NCI-H345 treated with DMSO at 0.1 percent for 48 hours (cell line): ENCODE measurements around the gene USP11.
A peak's percentile ranks its signal among the peaks of the same experiment; 100 is the strongest.

Experiments
- DNase-seq: peaks from one replicate; lab custom pipeline; 2025; ENCODE audit not compliant: unreplicated experiment; lab: John Stamatoyannopoulos, UW

The USP11 gene

DNA sequence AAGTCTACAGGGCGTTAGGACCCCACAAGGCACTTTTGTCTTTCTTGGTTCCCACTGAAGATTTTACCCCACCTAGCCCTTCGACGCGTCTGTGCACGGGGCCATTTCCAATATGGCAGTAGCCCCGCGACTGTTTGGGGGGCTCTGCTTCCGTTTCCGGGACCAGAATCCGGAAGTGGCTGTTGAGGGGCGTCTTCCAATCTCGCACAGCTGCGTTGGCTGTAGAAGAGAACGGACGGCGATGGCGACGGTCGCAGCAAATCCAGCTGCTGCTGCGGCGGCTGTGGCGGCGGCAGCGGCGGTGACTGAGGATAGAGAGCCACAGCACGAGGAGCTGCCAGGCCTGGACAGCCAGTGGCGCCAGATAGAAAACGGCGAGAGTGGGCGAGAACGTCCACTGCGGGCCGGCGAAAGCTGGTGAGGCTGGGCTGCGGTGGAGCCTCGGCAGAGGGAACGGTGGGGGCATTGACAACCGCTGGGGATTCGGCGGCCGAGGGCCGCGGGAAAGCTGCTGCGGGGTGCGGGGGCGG, at the start of gene USP11:
Gene USP11, plus strand, starts transcription at position 207 of the 530 bp plus-strand sequence. Its CDS starts 35 bp downstream, at position 242.
- DNase-seq, result peak; percentile 19

DNA sequence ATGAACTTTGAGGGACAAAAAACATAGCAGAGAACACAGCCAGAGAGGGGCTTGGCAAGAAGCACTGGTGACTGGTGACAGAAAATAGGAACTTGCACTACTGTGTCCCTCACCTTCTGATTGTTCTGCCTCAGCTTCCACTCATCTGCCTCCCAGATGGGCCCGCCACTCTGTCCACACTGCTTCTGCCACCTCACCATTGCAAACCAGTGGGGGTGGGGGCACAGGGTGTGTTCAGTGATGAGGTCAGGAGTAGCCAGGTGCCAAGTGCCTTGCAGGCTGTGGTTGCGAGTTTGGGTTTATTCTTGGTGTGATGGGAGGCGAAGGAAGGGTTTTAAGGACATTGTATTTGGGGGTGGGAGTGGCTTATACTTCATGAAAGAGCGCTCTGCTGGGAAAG, 48.3 kb upstream of the USP11 start:
- no peak for DNase-seq

DNA sequence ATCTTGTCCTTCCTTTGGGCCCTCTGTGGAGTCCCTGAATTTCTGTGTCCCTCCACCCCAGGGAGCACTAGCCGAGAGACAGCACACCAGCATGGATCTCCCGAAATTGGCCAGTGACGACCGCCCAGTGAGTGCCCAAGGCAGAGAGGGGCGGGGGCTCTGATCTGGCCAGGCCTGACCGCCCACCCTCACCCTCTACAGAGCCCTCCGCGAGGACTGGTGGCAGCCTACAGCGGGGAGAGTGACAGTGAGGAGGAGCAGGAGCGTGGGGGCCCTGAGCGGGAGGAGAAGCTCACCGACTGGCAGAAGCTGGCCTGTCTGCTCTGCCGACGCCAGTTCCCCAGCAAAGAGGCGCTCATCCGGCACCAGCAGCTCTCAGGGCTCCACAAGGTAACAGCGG, 47.6 kb upstream of the USP11 start:
- DNase-seq, result no peak

DNA sequence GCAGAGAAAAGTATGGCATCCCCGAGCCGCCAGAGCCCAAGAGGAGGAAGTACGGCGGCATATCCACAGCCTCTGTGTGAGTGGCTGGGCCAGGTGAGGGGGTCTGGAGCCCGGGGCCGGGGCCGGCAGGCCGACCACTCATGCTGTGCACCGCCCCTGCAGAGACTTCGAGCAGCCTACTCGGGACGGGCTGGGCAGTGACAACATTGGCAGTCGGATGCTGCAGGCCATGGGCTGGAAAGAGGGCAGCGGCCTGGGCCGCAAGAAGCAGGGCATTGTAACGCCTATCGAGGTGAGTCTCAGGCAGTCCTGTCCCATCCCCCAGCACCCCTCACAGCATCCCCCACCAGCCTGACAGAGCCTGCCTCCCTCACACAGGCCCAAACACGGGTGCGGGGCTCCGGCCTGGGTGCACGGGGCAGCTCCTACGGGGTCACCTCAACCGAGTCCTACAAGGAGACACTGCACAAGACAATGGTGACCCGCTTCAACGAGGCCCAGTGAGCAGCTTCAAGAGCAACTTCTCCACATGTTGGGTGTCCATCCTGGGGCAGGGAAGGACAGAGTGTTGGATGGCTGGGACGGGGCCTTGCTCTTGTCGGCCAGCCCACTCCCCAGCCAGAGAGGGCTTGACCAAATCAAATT, 46.6 kb upstream of the USP11 start:
- no peak for DNase-seq

DNA sequence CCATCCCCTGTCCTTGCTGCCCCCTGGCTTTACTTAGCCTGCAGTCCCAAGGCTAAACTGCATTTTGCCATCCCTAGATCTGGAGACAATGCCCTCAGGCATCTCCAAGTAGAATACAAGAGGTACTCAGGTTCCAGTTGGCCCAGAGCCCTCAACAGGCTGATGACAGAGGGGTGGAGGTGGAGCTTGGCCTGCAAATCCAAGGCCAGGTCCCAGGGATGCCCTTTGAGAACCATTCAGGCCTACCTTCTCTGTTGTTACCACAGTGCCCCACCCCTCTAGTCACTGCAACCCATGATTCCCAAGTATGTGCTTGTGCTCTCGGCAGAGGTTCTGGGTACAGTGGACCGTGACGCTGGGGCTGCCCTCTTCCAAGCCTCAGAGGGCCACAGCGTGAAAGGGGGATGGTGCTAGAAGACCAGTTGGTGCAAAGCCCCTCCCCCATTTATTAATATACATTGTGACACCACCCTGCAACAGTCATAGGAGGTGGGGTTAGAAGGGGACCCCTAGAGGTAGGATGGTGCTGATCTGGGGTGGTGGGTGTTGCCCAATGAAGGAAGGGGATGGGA, 45.6 kb upstream of the USP11 start:
- no peak for DNase-seq

DNA sequence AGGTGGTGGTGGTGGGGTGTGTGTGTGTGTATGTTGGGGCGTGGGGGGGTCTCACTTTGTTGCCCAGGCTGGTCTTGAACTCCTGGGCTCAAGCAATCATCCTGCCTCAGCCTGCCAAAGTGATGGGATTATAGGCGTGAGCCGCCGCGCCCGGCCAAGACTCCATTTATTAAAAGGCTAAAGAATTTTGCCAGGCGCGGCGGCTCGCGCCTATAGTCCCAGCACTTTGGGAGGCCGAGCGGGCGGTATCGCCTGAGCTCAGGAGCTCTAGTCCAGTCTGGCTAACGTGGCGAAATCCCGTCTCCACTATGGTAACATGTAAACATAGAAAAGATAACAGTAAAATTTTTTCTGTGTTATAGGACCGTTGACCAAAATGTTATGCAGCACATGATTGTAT, 42.9 kb upstream of the USP11 start:
- no peak for DNase-seq

DNA sequence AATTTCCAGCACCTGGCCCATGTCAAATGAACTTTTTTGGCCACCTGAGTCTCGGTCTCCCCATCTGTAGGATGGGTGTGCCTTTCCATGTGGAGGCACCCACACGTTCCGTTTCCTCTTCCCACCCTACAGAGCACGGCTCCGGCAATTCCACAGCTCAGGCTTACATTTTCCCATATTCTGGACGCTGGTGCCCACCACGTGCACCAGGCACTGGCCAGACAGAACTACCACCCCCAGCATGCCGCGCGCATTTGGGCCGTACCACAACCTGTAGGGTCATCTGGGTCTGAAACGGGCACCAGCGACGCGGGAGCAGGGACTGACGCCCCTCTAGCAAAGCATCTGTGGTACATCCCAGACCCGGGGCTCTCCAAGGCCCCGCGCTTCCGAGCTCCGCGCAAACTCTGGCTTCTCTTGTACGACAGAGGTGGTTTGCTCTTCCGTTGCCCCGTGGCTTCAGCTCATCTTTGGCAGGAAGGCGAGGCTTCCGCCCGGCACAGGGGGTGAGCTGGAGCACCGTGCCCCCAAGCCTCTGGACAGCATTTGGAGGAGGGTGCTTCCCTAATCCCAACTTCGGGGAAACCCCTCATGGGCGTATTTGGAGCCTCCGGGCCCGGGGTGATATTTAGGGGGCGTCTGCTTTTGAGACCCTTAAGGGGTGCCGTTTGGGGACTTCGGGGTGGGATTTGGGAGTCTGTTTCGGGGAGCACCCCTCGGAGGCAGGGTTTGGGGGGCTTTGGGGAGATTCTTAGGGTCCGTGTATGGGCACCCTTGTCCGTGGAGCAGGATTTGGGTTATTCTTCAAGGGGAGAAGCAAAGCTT, 42.2 kb upstream of the USP11 start:
- DNase-seq, result peak; percentile 68

DNA sequence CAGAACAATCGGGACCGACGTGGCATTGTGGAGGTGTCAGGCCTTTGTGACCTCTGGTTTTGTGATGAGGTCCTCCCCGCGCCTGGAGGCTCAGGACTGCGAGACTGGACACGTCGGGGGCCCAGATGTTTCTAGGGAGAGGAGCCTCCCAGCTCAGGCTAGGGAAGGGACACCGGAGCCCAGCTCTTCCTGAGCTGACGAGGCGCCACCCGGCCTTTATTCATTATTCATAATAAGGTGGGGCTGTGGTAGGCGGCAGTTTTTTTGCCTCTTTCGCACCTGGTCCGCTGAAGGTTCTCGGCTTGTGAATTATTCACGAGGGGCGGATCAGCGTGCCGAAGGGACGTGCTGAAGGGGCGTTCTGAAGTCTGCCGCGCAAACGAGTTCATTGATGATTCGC, 41.5 kb upstream of the USP11 start:
- peak; percentile 58 for DNase-seq

DNA sequence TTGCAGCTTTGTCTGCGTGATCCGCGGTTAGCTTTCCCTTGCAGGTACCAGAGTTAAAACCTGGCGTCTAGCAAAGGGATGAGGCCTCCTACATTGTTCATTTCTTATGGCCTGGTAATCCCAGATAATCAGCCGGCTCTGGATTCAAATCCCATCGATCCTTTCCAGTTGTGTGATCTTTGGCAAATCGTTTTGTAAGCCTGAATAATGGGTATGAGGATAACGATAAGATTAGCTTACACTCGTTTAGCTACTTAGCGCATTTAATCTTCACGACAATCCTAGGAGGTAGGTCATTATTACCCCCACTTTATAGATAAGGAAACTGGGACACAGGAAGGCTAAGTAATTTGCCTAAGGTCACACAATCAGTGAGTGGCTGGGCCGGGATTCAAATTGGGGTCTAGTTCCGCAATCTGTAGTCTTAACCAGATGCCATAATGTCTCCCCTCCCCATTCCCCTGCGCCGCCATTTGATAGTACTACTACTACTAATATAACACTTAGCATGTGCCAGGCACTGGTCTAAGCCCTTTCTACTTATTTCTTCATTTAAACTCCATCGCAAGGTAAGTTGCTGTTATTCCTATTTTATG, 40.9 kb upstream of the USP11 start:
- no peak for DNase-seq

DNA sequence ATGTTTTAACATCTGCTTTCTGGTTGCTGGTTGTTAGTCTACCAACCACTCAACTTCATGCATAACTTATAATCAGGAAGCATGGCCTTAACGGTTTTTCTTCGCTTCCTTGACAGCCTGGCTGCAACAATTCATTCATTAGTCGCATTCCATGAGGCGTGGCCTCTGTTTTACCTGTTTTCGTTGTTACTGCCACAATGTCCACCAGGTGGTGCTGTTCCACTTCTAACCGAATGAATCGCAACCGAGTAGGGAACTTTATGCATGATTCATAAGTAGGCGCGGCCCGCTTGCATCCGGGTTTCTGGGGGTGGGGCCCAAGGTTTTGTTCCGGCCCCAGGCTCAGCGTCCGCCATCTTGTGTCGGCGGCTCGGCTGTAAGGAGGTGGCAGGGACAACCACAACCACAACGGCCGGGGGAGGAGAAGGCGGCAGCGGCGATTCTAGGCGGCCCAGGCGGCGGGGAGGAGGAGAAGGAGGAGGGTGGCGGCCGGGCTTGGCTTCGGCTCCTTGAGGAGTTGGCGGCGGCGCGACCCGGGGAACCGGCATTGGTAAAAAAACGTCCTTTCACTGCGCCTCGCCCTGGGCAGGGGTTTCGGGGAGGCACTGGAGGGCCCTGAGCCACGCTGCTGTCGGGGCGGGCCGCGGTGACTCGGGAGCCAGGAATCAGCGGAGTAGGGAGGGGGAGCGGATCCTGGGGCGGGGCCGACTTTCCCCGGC, 39.2 kb upstream of the USP11 start, which contains the start of gene UBA1:
Gene UBA1, plus strand, starts transcription at position 355 of the 719 bp plus-strand sequence. CDS start 4,974 bp downstream, outside the sequence.
- DNase-seq, result peak; percentile 91

DNA sequence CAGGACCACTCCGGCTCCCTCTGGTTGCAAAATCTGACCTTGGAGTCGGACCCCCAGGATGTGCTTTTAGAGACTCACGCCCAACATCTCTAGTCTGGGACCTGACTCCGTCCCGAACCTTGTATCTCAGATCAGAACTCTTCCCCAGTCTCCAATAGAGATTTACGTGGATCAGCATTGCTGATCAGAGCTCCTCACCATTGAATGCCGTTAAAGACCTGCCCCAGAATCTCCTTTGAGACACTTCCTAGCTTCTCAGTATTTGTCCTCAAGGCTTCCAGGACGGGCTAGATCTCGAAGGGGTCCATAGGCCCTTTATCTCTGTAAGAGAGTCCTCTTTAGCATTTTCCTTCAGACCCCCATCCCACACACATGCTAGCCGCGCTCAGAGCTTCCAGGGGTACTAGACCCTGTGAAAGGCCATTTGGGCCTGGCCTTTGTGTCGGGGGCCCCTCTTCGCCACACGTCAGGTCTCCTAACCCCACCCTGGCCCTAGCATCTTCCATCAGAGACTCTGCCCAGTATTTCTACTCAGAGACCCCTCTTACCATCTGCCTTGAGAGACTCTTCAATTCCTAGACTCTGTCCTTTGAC, 38.5 kb upstream of the USP11 start:
- DNase-seq, result no peak

DNA sequence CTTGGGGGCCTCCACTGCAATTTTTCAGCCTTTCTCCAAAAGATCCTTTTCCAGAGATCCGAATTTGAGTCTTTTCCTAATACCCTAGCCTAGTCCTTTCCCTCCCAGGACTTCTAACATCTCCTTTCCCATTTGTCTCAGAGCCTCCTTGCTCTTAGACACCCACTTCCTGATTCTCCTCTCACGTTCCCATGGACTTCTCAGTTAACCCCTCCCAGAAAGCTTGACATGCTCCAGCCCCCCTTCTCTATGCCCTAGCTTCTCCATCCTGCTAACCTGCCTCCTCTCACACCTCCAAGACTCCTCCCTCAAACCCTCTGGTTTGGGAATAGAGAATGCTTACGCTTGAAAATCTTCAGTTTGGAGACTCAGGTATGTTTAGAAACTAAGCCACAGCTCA, 36.7 kb upstream of the USP11 start:
- no peak for DNase-seq

DNA sequence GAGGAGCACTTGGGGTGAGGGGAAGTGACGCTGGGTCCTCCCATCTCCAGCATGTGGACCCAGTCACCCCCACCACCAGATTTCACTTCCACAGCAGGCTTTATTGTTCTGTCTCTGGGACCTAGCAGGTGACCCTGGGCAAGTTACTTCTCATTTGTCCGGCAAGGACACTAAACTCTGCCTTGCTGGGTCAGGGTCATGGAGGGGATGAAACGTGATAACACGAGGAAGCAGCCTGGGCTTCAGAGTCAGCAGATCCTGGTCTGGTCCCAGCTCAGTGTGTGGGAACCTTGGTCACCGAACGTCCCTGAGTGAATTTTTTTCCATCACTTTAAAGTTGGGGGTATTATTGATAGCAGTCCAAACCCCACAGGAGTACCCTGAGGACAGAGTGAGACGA, 35.3 kb upstream of the USP11 start:
- DNase-seq, result no peak

DNA sequence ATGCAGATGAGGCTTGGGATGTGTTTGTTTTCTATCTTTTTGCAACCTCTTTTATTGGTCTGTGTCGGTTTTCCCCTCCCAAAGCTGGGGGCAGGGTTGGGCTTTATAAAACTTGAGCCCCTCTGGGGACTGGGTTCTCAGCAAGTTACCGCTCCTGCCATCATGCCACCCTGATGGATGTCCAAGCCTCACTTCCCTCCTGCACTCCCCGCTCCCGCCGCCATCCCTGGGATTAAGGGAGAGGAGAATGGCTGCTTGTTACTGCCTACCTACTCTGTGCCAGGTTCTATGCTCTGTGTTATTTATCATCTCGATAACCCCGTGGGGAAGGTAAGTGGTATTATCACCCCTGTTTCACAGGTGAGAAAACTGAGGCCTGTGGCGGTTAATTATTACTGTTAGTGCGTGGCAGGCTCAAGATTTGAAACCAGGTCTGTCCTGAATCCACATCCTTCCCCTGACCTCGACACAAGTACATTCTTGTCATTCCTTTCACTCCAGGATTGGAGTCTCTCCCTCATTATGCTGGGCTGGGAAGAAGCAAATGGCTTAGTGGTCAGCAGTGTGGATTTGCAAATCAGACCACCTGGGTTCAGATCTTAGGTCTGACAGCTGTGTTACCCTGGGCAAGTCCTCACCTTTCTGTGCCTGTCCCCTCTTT, 34.7 kb upstream of the USP11 start:
- DNase-seq, result no peak

DNA sequence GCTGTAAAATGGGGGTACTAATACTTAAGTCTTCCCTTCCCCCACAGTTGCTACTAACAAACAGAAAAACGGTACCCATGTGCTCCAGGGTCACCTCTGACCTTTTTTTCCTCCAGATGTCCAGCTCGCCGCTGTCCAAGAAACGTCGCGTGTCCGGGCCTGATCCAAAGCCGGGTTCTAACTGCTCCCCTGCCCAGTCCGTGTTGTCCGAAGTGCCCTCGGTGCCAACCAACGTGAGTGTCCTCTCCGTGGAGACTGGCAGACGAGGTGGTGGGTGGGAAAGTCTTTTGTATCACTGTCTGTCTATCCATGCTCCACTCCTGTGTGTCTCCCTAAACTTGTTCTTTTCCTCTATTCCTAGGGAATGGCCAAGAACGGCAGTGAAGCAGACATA, 34.1 kb upstream of the USP11 start:
- DNase-seq, result no peak

DNA sequence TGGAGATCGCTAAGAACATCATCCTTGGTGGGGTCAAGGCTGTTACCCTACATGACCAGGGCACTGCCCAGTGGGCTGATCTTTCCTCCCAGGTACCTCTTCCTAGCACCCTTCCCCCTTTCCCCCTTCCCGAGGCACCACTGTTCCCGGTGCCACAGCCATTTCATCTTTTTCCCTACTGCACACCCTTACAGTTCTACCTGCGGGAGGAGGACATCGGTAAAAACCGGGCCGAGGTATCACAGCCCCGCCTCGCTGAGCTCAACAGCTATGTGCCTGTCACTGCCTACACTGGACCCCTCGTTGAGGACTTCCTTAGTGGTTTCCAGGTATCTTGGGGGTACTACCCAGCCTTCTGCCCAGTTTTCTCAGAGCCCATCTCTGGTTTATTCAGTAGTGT, 33.5 kb upstream of the USP11 start:
- DNase-seq, result no peak

DNA sequence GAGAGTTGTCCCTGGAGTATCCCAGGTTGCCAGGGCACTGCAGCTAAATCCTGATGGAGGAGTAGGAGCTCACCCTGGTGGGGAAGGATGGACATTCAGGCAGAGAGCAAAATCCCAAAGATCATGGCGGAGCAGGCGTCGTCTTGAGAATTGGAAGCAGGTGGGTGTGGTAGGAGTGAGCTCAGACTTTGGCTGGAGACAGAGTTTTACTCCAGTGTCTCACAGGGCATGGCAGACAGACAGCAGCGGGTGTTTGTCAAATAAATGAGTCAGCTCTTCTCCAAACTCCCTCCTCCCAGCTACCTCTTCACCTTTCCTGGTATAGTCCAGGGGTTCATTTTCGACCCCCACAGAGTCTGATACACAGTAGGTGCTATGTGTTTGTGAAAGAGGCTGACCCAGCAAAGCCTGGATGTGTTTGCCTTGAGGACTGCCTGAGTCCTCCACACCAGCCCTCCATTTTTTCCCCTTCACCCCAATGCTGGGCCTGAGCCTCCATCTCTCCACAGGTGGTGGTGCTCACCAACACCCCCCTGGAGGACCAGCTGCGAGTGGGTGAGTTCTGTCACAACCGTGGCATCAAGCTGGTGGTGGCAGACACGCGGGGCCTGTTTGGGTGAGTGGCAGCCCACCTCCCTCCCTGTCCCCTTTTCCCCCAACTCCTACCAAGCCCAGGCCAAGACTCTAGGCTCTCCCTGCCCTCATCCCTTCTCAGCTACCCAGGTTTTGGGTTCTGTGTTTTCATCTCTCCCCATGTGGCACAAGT, 32.2 kb upstream of the USP11 start:
- no peak for DNase-seq

DNA sequence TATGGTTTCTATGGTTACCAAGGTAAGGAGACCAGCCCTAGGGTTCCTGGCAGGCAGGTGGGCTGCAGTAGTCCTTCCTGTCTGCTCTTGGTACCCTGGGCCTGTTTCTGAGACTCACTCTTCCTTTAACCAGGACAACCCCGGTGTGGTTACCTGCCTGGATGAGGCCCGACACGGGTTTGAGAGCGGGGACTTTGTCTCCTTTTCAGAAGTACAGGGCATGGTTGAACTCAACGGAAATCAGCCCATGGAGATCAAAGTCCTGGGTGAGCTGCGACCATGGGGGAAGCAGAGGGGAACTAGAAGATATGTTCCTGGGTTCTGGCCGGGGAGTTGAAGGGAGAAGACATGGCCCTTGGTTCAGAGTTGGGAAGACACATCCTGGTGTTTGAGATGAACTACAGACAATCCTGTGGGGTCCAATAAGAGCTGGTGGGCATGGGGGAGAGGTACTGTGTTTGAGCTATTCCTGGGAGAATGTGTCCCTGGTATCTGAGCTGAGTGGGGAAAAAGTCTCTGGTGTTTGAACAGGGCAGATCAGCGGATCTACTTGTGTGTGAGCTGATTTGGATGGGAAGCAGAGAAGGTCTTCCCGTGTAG, 31.4 kb upstream of the USP11 start:
- no peak for DNase-seq

DNA sequence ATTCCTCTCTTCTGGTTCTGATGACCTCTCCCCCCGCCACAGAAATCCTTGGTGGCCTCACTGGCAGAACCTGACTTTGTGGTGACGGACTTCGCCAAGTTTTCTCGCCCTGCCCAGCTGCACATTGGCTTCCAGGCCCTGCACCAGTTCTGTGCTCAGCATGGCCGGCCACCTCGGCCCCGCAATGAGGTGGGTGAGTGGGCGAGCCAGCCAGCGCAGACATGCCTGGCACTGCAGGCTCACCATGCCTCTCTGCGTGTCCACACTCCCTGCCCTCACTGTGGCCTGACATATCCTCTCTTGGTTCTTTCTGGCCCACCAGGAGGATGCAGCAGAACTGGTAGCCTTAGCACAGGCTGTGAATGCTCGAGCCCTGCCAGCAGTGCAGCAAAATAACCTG, 30.5 kb upstream of the USP11 start:
- DNase-seq, result no peak
